NT2/D1 (cell line): ENCODE data around the gene CACNB2.

Experiments used
- SUZ12 ChIP-seq: IDR thresholded peaks from 2 replicates; pipeline ENCODE4 v1.6.1; 2011; ENCODE audit not compliant: insufficient read length, insufficient read depth; ENCODE audit errors: extremely low read depth
- ZNF274 ChIP-seq: IDR thresholded peaks from 2 replicates; pipeline ENCODE4 v1.6.1; 2011; ENCODE audit warnings: mild to moderate bottlenecking, low read depth, low read length

- TF ChIP-seq SUZ12 (no peak), ZNF274 (no peak)
Measured at GRCh38 chr10:18136073-18136791, 4.0 kb upstream of the CACNB2 start.
